Fibroblast of villous mesenchyme (primary cell): ENCODE data around the gene KLHL17. TPM values are rescaled to one million over a fixed set of nuclear protein-coding genes. Genes with fewer than 3 reads are reported as not detected.

ENCODE experiments used
- DNase-seq: peaks from one replicate; pipeline ENCODE4 v3.0.0-alpha.2; 2010; ENCODE audit warnings: low read depth
- H3K4me3 ChIP-seq: 2 replicates; pipeline ENCODE4 v1.5.1; 2011; ENCODE audit warnings: low read depth, mild to moderate bottlenecking, low read length
- CTCF ChIP-seq: IDR thresholded peaks from 2 replicates; pipeline ENCODE4 v1.5.1; 2012; ENCODE audit warnings: low read depth, mild to moderate bottlenecking, low read length; ENCODE audit not compliant: insufficient read depth
- total RNA-seq: library from RNA; depleted of rRNA; stranded (reverse); fragments of >200 nt; gene quantifications from 2 replicates; pipeline ENCODE4 v1.2.3, GENCODE V29; 2012

The KLHL17 gene
- total RNA-seq: 6.0 and 9.3 TPM in 2 replicates

- no peak for TF ChIP-seq CTCF
- peak; percentile 63 for DNase-seq
- H3K4me3 ChIP-seq: peak within 1 kb of the TSS; percentile 62
These were observed at the start of gene KLHL17 for GRCh38 chr1:960363-961131. Gene KLHL17 (plus strand): TSS chr1:960584. CDS start chr1:960694, 110 bp downstream.

GRCh38 chr1:910881-911721 is 49.3 kb upstream of the KLHL17 start:
- no peak for TF ChIP-seq CTCF
- H3K4me3 ChIP-seq: no peak overlapping the region
- no peak for DNase-seq

GRCh38 chr1:911875-912739 is 48.3 kb upstream of the KLHL17 start:
- H3K4me3 ChIP-seq: no peak overlapping the region
- DNase-seq: no peak
- TF ChIP-seq CTCF: no peak

GRCh38 chr1:912740-913301 is 47.6 kb upstream of the KLHL17 start:
- H3K4me3 ChIP-seq: no peak overlapping the region
- TF ChIP-seq CTCF: no peak
- DNase-seq: no peak

- no peak for TF ChIP-seq CTCF
- H3K4me3 ChIP-seq: no peak overlapping the region
- no peak for DNase-seq
These were observed 46.8 kb upstream of the KLHL17 start for GRCh38 chr1:913491-914130.
